NCI-H510A treated with DMSO at 0.1 percent for 48 hours (cell line): ENCODE results near the gene NEDD9.

Experiments used
- DNase-seq: peaks from one replicate; lab custom pipeline; 2025; lab: John Stamatoyannopoulos, UW

Gene NEDD9

GRCh38 chr6:11260249-11261038 lies 28.0 kb upstream of the NEDD9 start:
- DNase-seq = no peak

GRCh38 chr6:11258260-11259237 lies 26.1 kb upstream of the NEDD9 start:
- no peak for DNase-seq

DNA sequence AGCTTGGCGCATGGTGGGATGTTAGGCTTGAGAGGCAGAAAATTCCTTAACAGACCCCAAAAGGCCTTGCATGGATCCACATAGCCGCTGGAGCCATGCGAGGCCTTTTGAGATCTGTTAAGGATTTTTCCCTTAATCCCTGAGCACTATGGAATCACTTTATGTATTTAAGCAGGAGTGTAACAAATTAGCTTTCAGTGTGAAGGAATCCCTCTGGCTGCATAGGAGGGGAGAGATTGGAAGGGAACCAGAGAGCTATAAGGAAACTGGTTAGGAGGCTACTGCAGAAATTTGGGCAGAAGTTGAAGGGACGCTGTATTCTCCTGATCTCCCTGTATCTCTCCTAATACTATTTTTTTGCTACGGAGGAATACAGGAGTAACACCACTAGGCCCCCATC lies 23.1 kb upstream of the NEDD9 start:
- DNase-seq = no peak

DNA sequence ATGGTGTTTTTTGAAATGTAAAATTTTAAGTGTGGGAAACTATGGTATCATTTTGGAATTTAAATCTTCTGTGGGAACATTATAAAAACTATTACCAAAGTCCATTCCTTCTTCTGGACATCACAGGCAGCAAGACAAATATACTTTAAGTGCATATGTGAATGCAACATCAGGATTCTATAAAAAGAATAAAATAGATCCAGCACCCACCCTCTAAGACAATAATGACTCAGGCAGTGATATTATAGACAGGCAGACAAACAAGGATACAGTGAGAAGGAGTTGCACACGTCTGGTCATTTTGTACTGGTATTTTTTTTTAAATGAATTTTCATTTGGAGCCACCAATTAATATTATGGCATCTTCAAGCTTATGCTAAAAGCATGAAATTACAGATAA lies 21.1 kb upstream of the NEDD9 start:
- DNase-seq = no peak

GRCh38 chr6:11251553-11252360 lies 19.3 kb upstream of the NEDD9 start:
- DNase-seq = no peak

GRCh38 chr6:11250108-11250507 lies 17.6 kb upstream of the NEDD9 start:
- DNase-seq = no peak

DNA sequence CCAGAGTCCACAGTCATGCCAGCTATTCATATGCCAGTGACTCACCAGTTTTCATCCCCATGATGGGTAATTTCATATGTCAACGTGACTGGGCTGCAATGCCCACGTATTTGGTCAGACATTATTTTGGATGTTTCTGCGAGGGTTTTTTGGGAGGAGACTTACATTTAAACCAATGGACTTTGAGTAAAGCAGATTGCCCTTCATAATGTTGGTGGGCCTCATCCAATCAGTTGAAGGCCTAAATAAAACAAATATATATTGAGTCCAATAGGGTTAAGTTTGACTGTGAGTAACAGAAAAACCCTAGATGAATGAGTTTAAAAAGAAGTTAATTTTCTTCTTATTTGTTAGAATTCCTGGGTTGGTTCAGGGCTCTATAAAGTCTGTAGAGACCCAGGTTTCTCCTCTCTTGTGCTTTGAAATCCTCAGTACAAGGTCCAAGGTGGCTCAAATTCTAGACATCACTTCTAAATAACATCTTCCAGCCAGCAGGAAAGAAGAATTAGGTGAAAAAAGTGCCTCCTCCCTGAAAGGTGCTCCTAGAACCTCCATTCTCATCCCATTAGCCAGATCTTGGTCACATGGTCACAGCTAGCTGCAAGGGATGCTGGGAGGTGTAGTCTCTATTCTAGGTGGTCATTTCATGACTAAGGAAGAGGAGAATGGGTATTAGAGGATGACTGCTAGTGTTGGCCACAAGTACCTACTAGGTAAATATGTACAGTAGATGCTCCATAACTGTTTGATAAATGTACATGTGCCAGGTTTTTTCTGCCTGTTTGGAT lies 16.7 kb upstream of the NEDD9 start:
- DNase-seq = no peak

GRCh38 chr6:11246722-11247121 lies 14.3 kb upstream of the NEDD9 start:
- no peak for DNase-seq

DNA sequence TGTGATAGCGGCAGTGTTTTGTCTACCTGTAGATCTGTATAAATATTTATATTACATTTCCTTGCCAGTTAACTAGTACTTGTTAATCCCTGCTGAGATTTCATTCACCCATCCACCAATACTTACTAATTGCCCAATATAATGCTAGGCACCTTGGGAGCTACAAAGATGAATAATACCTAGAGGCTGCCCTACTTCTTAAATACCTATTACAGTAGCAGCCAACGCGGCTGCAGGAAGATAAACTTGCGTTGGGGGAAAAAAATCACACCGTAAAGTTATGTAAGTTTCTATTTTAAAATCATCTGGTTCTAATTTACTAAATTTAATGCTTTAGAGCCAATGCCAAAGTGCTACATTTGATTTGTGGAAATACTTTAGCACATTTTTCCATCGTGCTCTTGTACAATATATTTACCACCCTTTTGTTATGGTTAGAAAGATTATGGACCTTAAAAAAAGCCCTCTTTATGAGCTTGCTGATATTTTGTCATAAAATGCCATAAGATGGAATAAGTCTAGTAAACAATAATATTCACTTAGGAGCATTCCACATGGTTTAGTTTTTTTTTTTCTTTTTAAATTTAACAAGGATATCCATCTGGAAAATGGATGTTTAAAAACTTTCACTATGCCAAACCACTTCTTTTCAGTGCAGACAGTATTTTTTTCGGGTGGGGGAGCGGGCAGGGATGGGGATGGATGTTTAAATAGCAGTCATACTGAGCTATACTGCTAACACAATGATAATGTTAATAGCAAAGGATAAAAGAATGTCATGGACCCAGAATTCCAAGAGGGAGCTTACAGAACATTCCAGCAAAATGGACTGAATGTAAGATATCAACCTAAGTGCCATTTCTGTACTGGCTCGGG lies 13.2 kb upstream of the NEDD9 start:
- DNase-seq = no peak

- DNase-seq = no peak
Observed at GRCh38 chr6:11244387-11245126, 12.1 kb upstream of the NEDD9 start.

- no peak for DNase-seq
Observed at GRCh38 chr6:11243861-11244260, 11.4 kb upstream of the NEDD9 start.

DNA sequence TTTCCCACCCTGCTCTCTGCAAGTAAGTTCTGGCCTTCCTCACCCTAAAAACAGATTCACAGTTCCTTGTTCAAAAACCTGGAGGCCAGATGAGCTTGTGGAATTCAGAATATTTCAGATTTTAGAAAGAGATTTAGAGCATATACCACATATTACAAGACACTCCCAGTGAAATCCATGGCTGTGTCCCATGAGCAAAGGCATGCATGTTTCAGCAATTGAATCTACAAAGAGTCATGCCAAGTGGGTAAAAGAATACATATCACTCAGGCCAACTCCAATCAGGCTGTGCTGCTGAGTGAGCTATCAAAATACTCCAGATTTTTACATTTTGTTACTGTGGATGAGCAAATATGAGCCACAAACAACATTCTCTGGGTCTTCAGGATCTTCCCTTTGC lies 10.2 kb upstream of the NEDD9 start:
- no peak for DNase-seq

DNA sequence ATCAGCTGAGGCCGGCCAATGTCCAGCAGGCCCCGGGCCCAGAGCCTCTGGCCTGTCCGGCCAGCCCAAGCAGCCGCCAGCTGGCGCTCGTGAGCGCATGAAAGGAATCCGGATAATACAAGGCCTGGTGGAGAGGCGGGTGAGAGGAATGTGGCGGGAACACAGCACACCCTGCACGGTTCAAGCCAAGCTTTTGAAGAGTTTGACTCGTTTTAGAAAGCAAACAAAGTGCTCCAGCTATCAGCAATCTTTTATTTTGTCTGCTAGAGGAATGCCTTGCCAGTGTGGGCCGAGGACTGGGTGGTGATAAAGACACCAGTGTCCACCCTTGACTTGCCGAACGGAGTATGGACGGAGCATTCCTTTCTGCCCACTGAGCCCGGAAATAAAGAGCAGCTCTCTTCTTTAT lies 9.3 kb upstream of the NEDD9 start:
- no peak for DNase-seq

- no peak for DNase-seq
Observed at GRCh38 chr6:11241154-11241792, 8.8 kb upstream of the NEDD9 start.

DNA sequence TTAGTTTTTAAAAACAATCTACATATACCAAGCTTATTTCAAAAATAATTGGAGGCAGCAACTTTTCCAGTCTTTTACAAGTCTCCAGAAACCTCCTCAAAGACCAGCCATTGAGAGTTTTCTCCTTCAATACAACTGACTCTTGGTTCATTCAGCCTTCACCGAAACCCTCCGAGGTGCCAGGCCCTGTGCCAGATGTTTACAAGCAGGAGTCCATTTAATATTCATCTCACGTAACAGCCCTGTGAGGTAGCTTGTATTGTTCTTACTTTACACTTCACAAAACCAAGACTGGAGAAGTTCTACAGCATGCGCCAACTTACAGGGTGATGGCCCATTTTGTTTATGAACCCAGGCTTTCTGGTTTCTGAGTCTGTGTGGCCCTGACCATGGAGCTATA lies 5.5 kb upstream of the NEDD9 start:
- no peak for DNase-seq

DNA sequence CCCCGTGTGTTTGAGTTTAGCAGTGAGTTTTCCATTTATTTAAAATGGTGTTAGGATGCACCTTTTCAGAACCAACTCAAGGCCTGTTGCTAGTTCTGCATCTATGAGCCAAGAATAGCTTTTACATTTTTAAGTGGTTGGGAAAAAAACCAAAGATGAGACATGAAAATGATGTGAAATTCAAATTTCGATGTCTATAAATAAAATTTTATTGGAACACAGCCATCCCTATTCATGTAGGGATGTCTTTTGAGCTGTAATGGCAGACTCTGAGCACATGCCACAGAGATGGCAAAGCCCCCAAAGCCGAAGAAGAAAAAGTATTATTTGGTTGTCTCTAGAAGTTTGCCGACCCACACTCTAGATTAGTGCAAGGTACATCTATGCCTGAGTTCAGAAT lies 5.0 kb upstream of the NEDD9 start:
- DNase-seq = no peak

DNA sequence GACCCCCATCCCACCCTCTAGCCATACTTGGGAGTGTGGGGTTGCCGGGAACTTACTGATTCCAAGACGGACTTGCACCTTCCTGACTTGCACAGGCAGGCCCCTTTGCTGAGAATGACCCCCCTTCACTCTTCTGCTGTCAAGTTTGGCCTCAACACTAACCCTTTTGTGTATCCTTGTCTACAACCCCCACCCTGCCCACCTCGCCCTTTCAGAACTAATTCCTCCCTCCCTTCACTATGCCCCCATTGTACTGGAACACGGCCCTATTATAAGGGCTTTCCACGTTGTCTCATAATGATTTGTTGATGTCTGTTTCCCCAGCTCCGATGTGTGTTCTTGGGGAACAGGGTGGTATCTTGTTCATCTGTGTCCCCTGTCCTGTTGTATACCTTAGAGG lies 4.4 kb upstream of the NEDD9 start:
- DNase-seq = no peak

- DNase-seq = no peak
Observed at GRCh38 chr6:11236076-11236750, 3.7 kb upstream of the NEDD9 start.

GRCh38 chr6:11235062-11235461 lies 2.6 kb upstream of the NEDD9 start:
- DNase-seq = no peak
